GM15510 (cell line): ENCODE data around the gene CLIP4.

Source experiments
- POLR2A ChIP-seq: IDR thresholded peaks from 3 replicates; pipeline ENCODE4 v1.6.1; 2011; ENCODE audit warnings: borderline replicate concordance; ENCODE audit not compliant: insufficient read length; ENCODE audit errors: extremely low read depth

The CLIP4 gene

GRCh38 chr2:29212009-29212408 is 96.8 kb downstream of the CLIP4 start:
- no peak for TF ChIP-seq POLR2A

GRCh38 chr2:29213888-29214291 is 98.7 kb downstream of the CLIP4 start:
- no peak for TF ChIP-seq POLR2A

GRCh38 chr2:29215073-29215472 is 99.9 kb downstream of the CLIP4 start:
- TF ChIP-seq POLR2A: no peak

- no peak for TF ChIP-seq POLR2A
Measured at GRCh38 chr2:29215739-29216608, 100.8 kb downstream of the CLIP4 start.

- TF ChIP-seq POLR2A: no peak
Measured at GRCh38 chr2:29216609-29216909, 101.3 kb downstream of the CLIP4 start.

- TF ChIP-seq POLR2A: no peak
Measured at GRCh38 chr2:29218071-29218470, 102.9 kb downstream of the CLIP4 start.

GRCh38 chr2:29218550-29219125 is 103.4 kb downstream of the CLIP4 start:
- TF ChIP-seq POLR2A: no peak

GRCh38 chr2:29219374-29219773 is 104.2 kb downstream of the CLIP4 start:
- no peak for TF ChIP-seq POLR2A

- TF ChIP-seq POLR2A: no peak
Measured at GRCh38 chr2:29220506-29221270, 105.5 kb downstream of the CLIP4 start.

GRCh38 chr2:29222381-29223179 is 107.4 kb downstream of the CLIP4 start:
- no peak for TF ChIP-seq POLR2A

GRCh38 chr2:29223257-29223656 is 108.0 kb downstream of the CLIP4 start:
- TF ChIP-seq POLR2A: no peak

GRCh38 chr2:29223851-29224692 is 108.9 kb downstream of the CLIP4 start:
- TF ChIP-seq POLR2A: no peak

- no peak for TF ChIP-seq POLR2A
Measured at GRCh38 chr2:29224693-29225551, 109.7 kb downstream of the CLIP4 start.
